HG03139 (cell line): ENCODE data around the gene METTL9.
"Not testable (repeated sequence)": the region's sequence is repeated elsewhere in the genome, so short reads cannot be mapped to it uniquely, and the experiment has no call there.

Experiments
- ATAC-seq: cut with Tn5 transposase; IDR thresholded peaks from one replicate; pipeline ENCODE4 v1.9.1; 2021; ENCODE audit not compliant: unreplicated experiment

The METTL9 gene

GRCh38 chr16:21599122-21600030 is at the start of gene METTL9:
TSS of gene METTL9 (plus strand) at chr16:21599577. CDS start at chr16:21599734, 157 bp downstream.
- ATAC-seq, result peak; percentile 88

- ATAC-seq, result not testable (repeated sequence)
Measured at GRCh38 chr16:21549975-21550374, 49.4 kb upstream of the METTL9 start.

GRCh38 chr16:21550435-21550834 is 48.9 kb upstream of the METTL9 start:
- not testable (repeated sequence) for ATAC-seq

- not testable (repeated sequence) for ATAC-seq
Measured at GRCh38 chr16:21551076-21551475, 48.3 kb upstream of the METTL9 start.

- ATAC-seq, result not testable (repeated sequence)
Measured at GRCh38 chr16:21551600-21551999, 47.8 kb upstream of the METTL9 start.

GRCh38 chr16:21553481-21554296 is 45.7 kb upstream of the METTL9 start:
- not testable (repeated sequence) for ATAC-seq

- peak; percentile 95 for ATAC-seq
Measured at GRCh38 chr16:21554795-21555585, 44.4 kb upstream of the METTL9 start.

GRCh38 chr16:21555621-21556020 is 43.8 kb upstream of the METTL9 start:
- not testable (repeated sequence) for ATAC-seq

- not testable (repeated sequence) for ATAC-seq
Measured at GRCh38 chr16:21556026-21556595, 43.3 kb upstream of the METTL9 start.

GRCh38 chr16:21556651-21557241 is 42.6 kb upstream of the METTL9 start:
- ATAC-seq, result not testable (repeated sequence)

- no peak for ATAC-seq
Measured at GRCh38 chr16:21560462-21560861, 38.9 kb upstream of the METTL9 start.

GRCh38 chr16:21563676-21564075 is 35.7 kb upstream of the METTL9 start:
- no peak for ATAC-seq

- ATAC-seq, result not testable (repeated sequence)
Measured at GRCh38 chr16:21564367-21564766, 35.0 kb upstream of the METTL9 start.

GRCh38 chr16:21565507-21565860 is 33.9 kb upstream of the METTL9 start:
- ATAC-seq, result no peak

- no peak for ATAC-seq
Measured at GRCh38 chr16:21565861-21566669, 33.3 kb upstream of the METTL9 start.

GRCh38 chr16:21566891-21567414 is 32.4 kb upstream of the METTL9 start:
- ATAC-seq, result no peak

GRCh38 chr16:21567496-21567895 is 31.9 kb upstream of the METTL9 start:
- not testable (repeated sequence) for ATAC-seq

GRCh38 chr16:21568502-21569189 is 30.7 kb upstream of the METTL9 start:
- ATAC-seq, result no peak

GRCh38 chr16:21570676-21571017 is 28.7 kb upstream of the METTL9 start:
- ATAC-seq, result no peak
